C4-2B (cell line): ENCODE data around the gene ZNF211.

Experiments used
- ZFX ChIP-seq: fragments of 450-650 bp; IDR thresholded peaks from 2 replicates; pipeline ENCODE4 v1.6.1; 2017
- TF ChIP-seq, protein P1 (sequence below): fragments of 450-650 bp; conservative IDR thresholded peaks from 2 replicates; pipeline ENCODE4 v1.5.1; 2017; ENCODE audit warnings: mild to moderate bottlenecking

DNA sequence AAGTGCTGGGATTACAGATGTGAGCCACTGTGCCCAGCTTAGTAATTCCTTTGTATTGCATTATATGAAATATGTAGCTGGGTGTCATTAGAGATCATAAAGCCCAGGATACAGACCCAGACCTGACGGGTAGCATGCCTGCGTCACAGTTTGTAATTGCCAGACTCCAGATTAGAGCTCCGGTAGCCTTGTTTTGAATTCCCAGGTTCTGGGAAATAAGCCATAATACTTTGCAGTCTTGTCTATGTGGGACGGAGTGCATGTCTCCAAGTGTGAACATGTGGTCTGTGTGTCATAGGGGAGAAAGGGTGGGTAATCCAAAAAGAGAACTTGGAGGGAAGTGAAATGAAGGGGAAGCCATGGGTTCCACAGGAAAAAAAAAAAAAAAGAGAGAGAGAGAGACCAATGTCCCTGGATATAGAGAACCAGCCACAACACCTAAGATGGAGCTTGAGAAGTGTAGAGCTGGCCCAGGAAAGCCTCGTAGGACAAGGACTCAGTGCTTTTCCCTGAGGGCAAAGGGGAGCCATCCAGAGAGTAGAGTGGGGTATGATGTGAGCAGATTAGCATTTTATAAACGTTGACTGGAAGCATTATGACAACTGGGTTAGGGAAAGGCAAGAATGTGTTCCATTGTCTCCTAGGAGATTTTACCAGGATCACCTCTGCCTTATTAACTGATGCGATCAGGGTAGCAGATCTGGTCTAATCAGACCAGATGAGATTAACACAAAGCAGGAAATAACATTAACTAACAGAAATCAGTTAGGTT, 38.3 kb downstream of the ZNF211 start:
- TF ChIP-seq, protein P1, sequence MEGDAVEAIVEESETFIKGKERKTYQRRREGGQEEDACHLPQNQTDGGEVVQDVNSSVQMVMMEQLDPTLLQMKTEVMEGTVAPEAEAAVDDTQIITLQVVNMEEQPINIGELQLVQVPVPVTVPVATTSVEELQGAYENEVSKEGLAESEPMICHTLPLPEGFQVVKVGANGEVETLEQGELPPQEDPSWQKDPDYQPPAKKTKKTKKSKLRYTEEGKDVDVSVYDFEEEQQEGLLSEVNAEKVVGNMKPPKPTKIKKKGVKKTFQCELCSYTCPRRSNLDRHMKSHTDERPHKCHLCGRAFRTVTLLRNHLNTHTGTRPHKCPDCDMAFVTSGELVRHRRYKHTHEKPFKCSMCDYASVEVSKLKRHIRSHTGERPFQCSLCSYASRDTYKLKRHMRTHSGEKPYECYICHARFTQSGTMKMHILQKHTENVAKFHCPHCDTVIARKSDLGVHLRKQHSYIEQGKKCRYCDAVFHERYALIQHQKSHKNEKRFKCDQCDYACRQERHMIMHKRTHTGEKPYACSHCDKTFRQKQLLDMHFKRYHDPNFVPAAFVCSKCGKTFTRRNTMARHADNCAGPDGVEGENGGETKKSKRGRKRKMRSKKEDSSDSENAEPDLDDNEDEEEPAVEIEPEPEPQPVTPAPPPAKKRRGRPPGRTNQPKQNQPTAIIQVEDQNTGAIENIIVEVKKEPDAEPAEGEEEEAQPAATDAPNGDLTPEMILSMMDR: no peak
- TF ChIP-seq ZFX: no peak
